HG03442 (cell line): ENCODE data around the gene USP54.
"Not testable (repeated sequence)": the region's sequence is repeated elsewhere in the genome, so short reads cannot be mapped to it uniquely, and the experiment has no call there.

Experiments used
- ATAC-seq: cut with Tn5 transposase; IDR thresholded peaks from one replicate; pipeline ENCODE4 v1.9.1; 2021; ENCODE audit warnings: mild to moderate bottlenecking, moderate library complexity; ENCODE audit not compliant: unreplicated experiment

Gene USP54, protein sequence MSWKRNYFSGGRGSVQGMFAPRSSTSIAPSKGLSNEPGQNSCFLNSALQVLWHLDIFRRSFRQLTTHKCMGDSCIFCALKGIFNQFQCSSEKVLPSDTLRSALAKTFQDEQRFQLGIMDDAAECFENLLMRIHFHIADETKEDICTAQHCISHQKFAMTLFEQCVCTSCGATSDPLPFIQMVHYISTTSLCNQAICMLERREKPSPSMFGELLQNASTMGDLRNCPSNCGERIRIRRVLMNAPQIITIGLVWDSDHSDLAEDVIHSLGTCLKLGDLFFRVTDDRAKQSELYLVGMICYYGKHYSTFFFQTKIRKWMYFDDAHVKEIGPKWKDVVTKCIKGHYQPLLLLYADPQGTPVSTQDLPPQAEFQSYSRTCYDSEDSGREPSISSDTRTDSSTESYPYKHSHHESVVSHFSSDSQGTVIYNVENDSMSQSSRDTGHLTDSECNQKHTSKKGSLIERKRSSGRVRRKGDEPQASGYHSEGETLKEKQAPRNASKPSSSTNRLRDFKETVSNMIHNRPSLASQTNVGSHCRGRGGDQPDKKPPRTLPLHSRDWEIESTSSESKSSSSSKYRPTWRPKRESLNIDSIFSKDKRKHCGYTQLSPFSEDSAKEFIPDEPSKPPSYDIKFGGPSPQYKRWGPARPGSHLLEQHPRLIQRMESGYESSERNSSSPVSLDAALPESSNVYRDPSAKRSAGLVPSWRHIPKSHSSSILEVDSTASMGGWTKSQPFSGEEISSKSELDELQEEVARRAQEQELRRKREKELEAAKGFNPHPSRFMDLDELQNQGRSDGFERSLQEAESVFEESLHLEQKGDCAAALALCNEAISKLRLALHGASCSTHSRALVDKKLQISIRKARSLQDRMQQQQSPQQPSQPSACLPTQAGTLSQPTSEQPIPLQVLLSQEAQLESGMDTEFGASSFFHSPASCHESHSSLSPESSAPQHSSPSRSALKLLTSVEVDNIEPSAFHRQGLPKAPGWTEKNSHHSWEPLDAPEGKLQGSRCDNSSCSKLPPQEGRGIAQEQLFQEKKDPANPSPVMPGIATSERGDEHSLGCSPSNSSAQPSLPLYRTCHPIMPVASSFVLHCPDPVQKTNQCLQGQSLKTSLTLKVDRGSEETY (N-terminal part only)

GRCh38 chr10:73590881-73591799 is at the start of gene USP54:
Gene USP54, minus strand, starts transcription at chr10:73591342. Its CDS starts 15,684 bp downstream, at chr10:73575658.
- ATAC-seq, result no peak

DNA sequence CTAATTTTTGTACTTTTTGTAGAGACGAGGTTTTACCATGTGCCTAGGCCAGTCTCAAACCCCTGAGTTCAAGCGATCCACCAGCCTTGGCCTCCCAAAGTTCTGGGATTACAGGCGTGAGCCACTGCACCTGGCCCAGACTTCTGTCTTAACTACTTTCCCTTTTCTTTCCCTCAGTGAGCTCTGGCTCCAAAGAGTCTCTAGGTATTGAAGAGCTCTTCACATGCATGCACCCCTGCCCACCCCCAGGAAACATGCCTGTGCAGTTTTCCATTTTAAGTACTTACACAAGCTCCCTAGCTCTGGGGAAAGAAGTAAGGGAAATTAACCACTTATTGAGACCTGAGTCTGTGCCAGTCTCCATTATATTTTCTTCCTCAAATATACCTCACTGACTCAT is 48.1 kb upstream of the USP54 start:
- ATAC-seq, result no peak

DNA sequence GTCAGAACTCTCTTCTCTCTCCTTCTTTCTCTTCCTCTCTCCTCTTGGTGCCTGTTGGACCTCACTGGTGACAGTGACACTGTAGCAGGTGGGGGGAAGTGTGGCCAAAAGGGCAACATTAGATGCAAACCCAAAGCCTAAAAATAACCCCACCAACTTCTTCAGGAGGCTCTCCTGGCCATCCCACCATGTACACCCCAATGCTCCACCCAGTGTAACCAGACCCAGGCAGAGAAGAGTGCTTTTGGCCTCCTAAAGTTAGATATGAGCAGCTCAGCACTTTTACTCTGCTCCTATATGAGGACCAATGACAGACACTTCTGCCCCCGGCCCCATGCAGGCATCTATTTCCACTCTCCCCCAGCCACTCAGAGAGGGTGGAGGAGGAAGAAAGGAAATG is 44.6 kb upstream of the USP54 start:
- no peak for ATAC-seq

GRCh38 chr10:73634421-73634820 is 43.3 kb upstream of the USP54 start:
- ATAC-seq, result no peak

GRCh38 chr10:73629165-73629564 is 38.0 kb upstream of the USP54 start:
- ATAC-seq, result no peak

- ATAC-seq, result no peak
These were observed 37.3 kb upstream of the USP54 start for GRCh38 chr10:73628405-73628804.

- no peak for ATAC-seq
These were observed 36.2 kb upstream of the USP54 start for GRCh38 chr10:73627300-73627699.

GRCh38 chr10:73625884-73626752 is 35.0 kb upstream of the USP54 start:
- ATAC-seq, result peak; percentile 93

DNA sequence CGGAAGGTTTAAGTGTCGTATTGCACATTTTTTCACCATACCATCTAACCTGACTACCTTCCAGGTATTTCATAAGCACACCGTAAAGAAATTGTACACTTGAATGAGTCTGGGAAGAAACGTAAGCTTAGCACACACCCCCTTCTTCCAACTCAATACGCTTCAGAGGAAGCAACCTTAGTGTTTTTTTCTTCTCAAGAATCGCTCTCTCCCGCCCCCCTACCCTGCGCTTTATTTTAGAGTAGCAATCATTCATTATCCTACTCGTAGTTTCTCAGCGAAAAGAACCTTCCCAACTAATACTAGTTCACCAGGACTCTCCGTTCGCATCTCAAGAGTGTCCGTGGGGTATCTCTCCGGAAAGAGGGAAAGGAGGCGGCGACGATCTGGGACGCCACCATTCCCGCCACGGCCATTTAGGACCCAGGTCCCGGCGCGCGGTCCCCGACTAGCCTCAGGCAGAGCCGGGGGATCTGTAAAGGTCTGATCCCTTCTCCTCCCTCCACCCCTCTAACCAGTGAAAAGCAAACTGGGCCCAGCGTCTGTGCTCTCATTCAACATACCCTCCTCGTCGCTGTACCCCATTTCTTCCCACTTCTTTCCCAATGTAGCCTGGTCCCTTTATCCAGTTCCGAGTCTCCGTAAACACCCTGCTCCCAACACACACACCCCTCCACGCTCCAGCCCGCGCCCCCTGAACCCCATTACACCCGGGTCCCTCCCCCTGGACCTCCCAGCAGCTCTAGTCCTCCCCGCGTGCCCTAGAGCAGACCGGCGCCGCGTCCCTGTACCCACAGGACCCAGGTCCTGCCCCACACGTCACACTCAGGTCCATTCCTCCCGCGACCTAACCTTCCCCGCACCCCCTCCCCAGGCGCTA is 34.1 kb upstream of the USP54 start:
- ATAC-seq, result no peak

GRCh38 chr10:73623056-73623455 is 31.9 kb upstream of the USP54 start:
- no peak for ATAC-seq

DNA sequence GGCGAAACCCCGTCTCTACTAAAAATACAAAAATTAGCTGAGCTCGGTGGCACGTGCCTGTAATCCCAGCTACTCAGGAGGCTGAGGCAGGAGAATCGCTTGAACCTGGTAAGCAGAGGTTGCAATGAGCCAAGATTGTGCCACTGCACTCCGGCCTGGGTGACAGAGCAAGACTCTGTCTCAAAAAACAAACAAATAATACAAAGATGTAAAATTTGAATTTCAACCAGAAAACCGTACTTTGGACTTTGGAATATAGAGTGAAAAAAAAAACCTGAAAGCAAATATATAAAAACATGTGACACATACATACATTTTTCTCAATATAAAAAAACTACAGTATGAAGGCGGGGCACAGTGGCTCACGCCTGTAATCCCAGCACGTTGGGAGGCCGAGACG is 29.8 kb upstream of the USP54 start:
- ATAC-seq, result not testable (repeated sequence)

DNA sequence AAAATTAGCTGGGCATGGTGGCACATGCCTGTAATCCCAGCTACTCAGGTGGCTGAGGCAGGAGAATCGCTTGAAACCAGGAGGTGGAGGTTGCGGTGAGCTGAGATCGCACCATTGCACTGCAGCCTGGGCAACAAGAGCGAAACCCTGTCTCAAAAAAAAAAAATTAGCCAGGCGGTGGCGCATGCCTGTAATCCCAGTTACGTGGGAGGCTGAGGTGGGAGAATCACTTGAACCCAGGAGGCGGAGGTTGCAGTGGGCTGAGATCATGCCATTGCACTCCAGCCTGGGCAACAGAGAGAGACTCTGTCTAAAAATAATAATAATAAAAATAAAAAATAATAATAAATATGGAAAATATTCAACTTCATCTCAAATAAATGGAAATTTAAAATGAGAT is 26.0 kb upstream of the USP54 start:
- ATAC-seq, result not testable (repeated sequence)

GRCh38 chr10:73614720-73615119 is 23.6 kb upstream of the USP54 start:
- ATAC-seq, result no peak

DNA sequence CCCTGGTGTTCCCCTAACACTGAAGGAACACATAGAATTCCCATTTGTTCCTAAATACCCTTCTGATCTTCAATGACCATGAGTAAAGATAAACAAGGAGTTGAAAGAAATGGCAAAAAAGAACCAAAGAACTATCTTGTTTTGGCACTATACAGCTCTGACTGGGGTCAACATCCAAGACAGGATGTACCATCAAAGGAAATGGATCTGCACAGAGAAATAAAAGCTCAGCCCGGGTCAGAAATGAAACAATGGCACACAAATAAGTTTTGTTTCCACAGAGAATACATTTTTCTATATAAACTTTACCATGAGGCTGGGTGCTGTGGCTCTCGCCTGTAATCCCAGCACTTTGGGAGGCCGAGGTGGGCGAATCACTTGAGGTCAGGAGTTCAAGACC is 18.0 kb upstream of the USP54 start:
- no peak for ATAC-seq

GRCh38 chr10:73601486-73601921 is 10.4 kb upstream of the USP54 start:
- no peak for ATAC-seq

DNA sequence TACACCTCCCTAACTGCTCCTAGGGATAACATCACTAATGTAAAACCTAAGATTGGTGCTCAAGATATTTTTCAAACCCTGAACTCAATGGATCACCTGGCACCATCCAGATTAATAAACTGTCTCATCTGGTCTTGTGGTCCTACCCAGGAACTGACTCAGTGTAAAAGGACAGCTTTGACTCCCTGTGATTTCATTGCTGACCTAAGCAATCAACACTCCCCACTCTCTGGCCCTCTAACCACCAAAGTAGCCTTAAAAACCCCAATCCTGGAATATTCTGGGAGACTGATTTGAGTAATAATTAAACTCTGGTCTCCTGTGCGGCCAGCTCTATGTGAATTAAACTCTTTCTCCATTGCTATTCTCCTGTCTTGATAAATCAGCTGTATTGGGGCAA is 6.2 kb upstream of the USP54 start:
- no peak for ATAC-seq

DNA sequence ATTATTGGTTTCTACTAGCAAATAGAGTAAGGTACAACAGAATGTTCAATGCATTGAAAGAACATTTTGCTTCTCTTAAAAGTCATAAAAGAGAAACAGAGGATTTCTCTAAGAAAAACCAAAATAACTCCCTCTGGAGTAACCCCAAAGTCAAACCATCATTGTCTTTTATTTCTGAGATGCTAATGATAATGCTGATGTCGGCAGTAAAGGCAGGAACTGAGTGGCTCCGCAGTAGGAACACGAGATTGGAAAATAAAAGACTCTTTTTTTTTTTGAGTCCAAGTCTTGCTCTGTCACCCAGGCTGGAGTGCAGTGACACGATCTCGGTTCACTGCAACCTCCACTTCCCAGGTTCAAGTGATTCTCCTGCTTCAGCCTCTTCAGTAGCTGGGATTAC is 2.7 kb upstream of the USP54 start:
- no peak for ATAC-seq

- no peak for ATAC-seq
These were observed 2.0 kb upstream of the USP54 start for GRCh38 chr10:73593110-73593509.
